ENCODE measurements around the gene CAND1. TPM values are rescaled to one million over a fixed set of nuclear protein-coding genes. Genes with fewer than 3 reads are reported as not detected.
"Not testable (repeated sequence)": the region's sequence is repeated elsewhere in the genome, so short reads cannot be mapped to it uniquely, and the experiment has no call there.

The CAND1 gene
- polyA plus RNA-seq, 3 donors, result 194 to 239 (median 196) TPM

GRCh38 chr12:67322580-67322979, 53.4 kb downstream of the CAND1 start:
- no peak for DNase-seq (ENCODE audit: extremely low read depth in 1 of 11, low read depth in 9 of 11, low spot score in 4 of 11)

- no peak for DNase-seq (ENCODE audit: extremely low read depth in 1 of 11, low read depth in 9 of 11, low spot score in 4 of 11)
Measured at GRCh38 chr12:67323007-67323406, 53.8 kb downstream of the CAND1 start.

GRCh38 chr12:67326637-67327036, 57.5 kb downstream of the CAND1 start:
- no peak for DNase-seq (ENCODE audit: extremely low read depth in 1 of 11, low read depth in 9 of 11, low spot score in 4 of 11)

- DNase-seq (ENCODE audit: extremely low read depth in 1 of 11, low read depth in 9 of 11, low spot score in 4 of 11), result no peak
Measured at GRCh38 chr12:67327466-67327865, 58.3 kb downstream of the CAND1 start.

GRCh38 chr12:67331123-67331522, 62.0 kb downstream of the CAND1 start:
- DNase-seq (ENCODE audit: extremely low read depth in 1 of 11, low read depth in 9 of 11, low spot score in 4 of 11), result no peak

- no peak for DNase-seq (ENCODE audit: extremely low read depth in 1 of 11, low read depth in 9 of 11, low spot score in 4 of 11)
Measured at GRCh38 chr12:67331828-67332227, 62.7 kb downstream of the CAND1 start.

- DNase-seq (ENCODE audit: extremely low read depth in 1 of 11, low read depth in 9 of 11, low spot score in 4 of 11), result no peak
Measured at GRCh38 chr12:67333649-67334048, 64.5 kb downstream of the CAND1 start.

GRCh38 chr12:67338426-67338825, 69.3 kb downstream of the CAND1 start:
- no peak for DNase-seq (ENCODE audit: extremely low read depth in 1 of 11, low read depth in 9 of 11, low spot score in 4 of 11)

- no peak for DNase-seq (ENCODE audit: extremely low read depth in 1 of 11, low read depth in 9 of 11, low spot score in 4 of 11)
Measured at GRCh38 chr12:67339530-67339929, 70.4 kb downstream of the CAND1 start.

GRCh38 chr12:67341086-67341485, 71.9 kb downstream of the CAND1 start:
- DNase-seq (ENCODE audit: extremely low read depth in 1 of 11, low read depth in 9 of 11, low spot score in 4 of 11), result not testable (repeated sequence)

- DNase-seq (ENCODE audit: extremely low read depth in 1 of 11, low read depth in 9 of 11, low spot score in 4 of 11), result no peak
Measured at GRCh38 chr12:67344979-67345710, 76.0 kb downstream of the CAND1 start.

- no peak for DNase-seq (ENCODE audit: extremely low read depth in 1 of 11, low read depth in 9 of 11, low spot score in 4 of 11)
Measured at GRCh38 chr12:67348683-67349082, 79.5 kb downstream of the CAND1 start.

GRCh38 chr12:67352682-67353081, 83.5 kb downstream of the CAND1 start:
- no peak for DNase-seq (ENCODE audit: extremely low read depth in 1 of 11, low read depth in 9 of 11, low spot score in 4 of 11)

- DNase-seq (ENCODE audit: extremely low read depth in 1 of 11, low read depth in 9 of 11, low spot score in 4 of 11), result no peak
Measured at GRCh38 chr12:67354322-67354721, 85.2 kb downstream of the CAND1 start.

- DNase-seq (ENCODE audit: extremely low read depth in 1 of 11, low read depth in 9 of 11, low spot score in 4 of 11), result no peak
Measured at GRCh38 chr12:67354966-67355365, 85.8 kb downstream of the CAND1 start.

- DNase-seq (ENCODE audit: extremely low read depth in 1 of 11, low read depth in 9 of 11, low spot score in 4 of 11), result peak in 10 of 11 donors; percentile 37 to 70 (median 52)
Measured at GRCh38 chr12:67355428-67356379, 86.5 kb downstream of the CAND1 start.

- no peak for DNase-seq (ENCODE audit: extremely low read depth in 1 of 11, low read depth in 9 of 11, low spot score in 4 of 11)
Measured at GRCh38 chr12:67356380-67356774, 87.2 kb downstream of the CAND1 start.

GRCh38 chr12:67357376-67358125, 88.4 kb downstream of the CAND1 start:
- no peak for DNase-seq (ENCODE audit: extremely low read depth in 1 of 11, low read depth in 9 of 11, low spot score in 4 of 11)

- DNase-seq (ENCODE audit: extremely low read depth in 1 of 11, low read depth in 9 of 11, low spot score in 4 of 11), result no peak
Measured at GRCh38 chr12:67358781-67359338, 89.7 kb downstream of the CAND1 start.
